Tibial nerve (tissue), 4 donors: ENCODE data around the gene CBX6. TPM values are rescaled to one million over a fixed set of nuclear protein-coding genes. Genes with fewer than 3 reads are reported as not detected.

Experiments
- DNase-seq, 2 donors: peaks; one replicate each; pipeline ENCODE4 v3.0.0-alpha.2; 2019; ENCODE audit warnings: low spot score in 2 of 2
- H3K27ac ChIP-seq, 4 donors: fragments of 200-600 bp; sonication (generic) in 3 of 4; one replicate each; pipeline ENCODE4 v1.5.1; 2017 to 2019; ENCODE audit warnings: mild to moderate bottlenecking in 1 of 4
- H3K27me3 ChIP-seq, 2 donors: fragments of 200-600 bp; sonication (generic) in 1 of 2; one replicate each; pipeline versions ENCODE4 v1.5.1 to v1.6.0; 2017 to 2019
- H3K36me3 ChIP-seq, 3 donors: fragments of 200-600 bp; sonication (generic); one replicate each; pipeline ENCODE4 v1.5.1; 2018 to 2019
- H3K4me1 ChIP-seq, 4 donors: fragments of 200-600 bp; sonication (generic) in 3 of 4; one replicate each; pipeline ENCODE4 v1.5.1; 2017 to 2019
- H3K4me3 ChIP-seq, 4 donors: fragments of 200-600 bp; sonication (generic) in 3 of 4; one replicate each; pipeline ENCODE4 v1.5.1; 2017 to 2019; ENCODE audit warnings: mild to moderate bottlenecking in 1 of 4, moderate library complexity in 1 of 4
- H3K9me3 ChIP-seq, 4 donors: fragments of 200-600 bp; sonication (generic) in 3 of 4; one replicate each; pipeline ENCODE4 v1.5.1; 2017 to 2019
- EP300 ChIP-seq, 2 donors: sonication (generic); formaldehyde crosslinking; IDR thresholded peaks; one replicate each; pipeline ENCODE4 v1.6.1; 2017; ENCODE audit warnings: antibody characterized with exemption in 2 of 2, mild to moderate bottlenecking in 1 of 2
- POLR2A ChIP-seq, 2 donors: fragments of 450-650 bp; IDR thresholded peaks; one replicate each; pipeline ENCODE4 v1.6.1; 2017; ENCODE audit warnings: antibody characterized with exemption in 2 of 2, mild to moderate bottlenecking in 2 of 2, moderate library complexity in 2 of 2
- WGBS, 2 donors: methylation state at CpG; one replicate each; pipeline ENCODE4 v1.1.5; 2018; 5-methylcytosine and 5-hydroxymethylcytosine counted together
- total RNA-seq, 4 donors: library from RNA; depleted of rRNA; stranded (reverse); fragments of >200 nt; gene quantifications; one replicate each; pipeline ENCODE4 v1.1.0, GENCODE V29; 2016
- TF ChIP-seq, protein P1 (sequence below), 5 experiments: fragments of 200-600 bp in 3 of 5; fragments of 450-650 bp in 2 of 5; sonication (generic) in 3 of 5; IDR thresholded peaks; one replicate each; pipeline ENCODE4 v1.5.1; 2016 to 2019; ENCODE audit warnings: antibody characterized with exemption in 5 of 5, mild to moderate bottlenecking in 3 of 5, moderate library complexity in 2 of 5

CBX6 gene
- total RNA-seq, 4 donors from 2014 or later, result 50.0 to 78.0 (median 56.8) TPM

DNA sequence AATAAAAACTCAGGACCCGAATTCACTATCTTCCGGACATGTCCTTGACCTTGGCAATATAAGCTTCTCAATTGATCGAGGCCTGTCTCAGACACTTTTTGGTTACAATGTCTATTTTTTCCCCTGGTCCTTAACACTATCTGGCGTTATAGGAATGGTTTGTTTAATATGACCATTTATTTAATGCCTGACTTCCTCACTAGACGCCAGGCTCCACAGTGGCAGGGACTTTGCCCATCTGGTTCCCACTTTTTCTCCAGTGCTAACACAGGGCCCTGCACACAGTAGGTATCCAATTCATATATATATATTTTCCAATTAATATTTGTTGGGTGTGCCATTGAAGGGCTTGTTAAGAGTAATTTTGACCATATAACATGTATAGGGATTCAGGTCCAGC, 7.9 kb upstream of the CBX6 start:
- no peak for DNase-seq
- Histone ChIP-seq H3K4me3 (no peak overlapping the region), H3K27me3 (no peaks in the 10 kb centered on the region), H3K27ac (no peak overlapping the region), H3K9me3 (no peaks in the 10 kb centered on the region), H3K4me1 (peaks cover 0 to 28% (median 18%) of the 10 kb centered on the region in 4 donors), H3K36me3 (no peaks in the 10 kb centered on the region)
- TF ChIP-seq POLR2A (IDR thresholded peaks at IDR 0.05) (no peak), EP300 (IDR thresholded peaks at IDR 0.05) (no peak)
- TF ChIP-seq, protein P1, sequence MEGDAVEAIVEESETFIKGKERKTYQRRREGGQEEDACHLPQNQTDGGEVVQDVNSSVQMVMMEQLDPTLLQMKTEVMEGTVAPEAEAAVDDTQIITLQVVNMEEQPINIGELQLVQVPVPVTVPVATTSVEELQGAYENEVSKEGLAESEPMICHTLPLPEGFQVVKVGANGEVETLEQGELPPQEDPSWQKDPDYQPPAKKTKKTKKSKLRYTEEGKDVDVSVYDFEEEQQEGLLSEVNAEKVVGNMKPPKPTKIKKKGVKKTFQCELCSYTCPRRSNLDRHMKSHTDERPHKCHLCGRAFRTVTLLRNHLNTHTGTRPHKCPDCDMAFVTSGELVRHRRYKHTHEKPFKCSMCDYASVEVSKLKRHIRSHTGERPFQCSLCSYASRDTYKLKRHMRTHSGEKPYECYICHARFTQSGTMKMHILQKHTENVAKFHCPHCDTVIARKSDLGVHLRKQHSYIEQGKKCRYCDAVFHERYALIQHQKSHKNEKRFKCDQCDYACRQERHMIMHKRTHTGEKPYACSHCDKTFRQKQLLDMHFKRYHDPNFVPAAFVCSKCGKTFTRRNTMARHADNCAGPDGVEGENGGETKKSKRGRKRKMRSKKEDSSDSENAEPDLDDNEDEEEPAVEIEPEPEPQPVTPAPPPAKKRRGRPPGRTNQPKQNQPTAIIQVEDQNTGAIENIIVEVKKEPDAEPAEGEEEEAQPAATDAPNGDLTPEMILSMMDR (IDR thresholded peaks at IDR 0.05), result no peak
- 87 to 95% methylated on average over 5 of the region's 5 CpGs for WGBS, 2 donors

DNA sequence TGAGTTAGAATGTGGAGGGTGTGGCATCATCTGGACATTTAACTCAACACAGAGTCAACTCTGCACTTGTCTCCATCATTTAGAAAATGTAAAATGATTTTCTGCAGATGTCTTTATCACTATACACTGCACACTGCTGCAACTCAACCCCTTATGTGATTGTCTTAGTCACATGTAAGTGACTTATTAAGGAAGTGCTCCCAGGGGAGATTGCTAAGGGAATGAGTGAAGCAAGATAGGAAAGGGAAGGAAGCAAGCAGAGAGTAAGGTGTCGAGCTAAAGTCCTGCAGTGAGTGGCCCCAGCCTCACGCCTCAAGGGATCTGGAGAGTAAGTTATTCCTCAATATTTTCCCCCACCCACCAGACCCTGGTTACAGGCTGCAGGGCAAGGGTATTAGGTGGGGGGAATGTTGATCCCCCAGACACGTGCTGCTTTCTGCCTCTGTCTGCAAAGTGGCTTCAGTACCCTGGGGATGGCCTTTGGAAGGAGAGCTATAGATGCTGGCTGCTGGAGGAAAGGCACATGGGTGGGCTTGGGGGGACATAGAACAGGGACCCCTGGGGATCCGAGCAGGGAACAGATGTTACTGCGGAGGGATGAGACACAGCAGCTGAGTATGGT, 7.2 kb upstream of the CBX6 start:
- 74 to 76% methylated on average over 5 of the region's 5 CpGs for WGBS, 2 donors
- Histone ChIP-seq H3K36me3 (no peaks in the 10 kb centered on the region), H3K4me1 (peaks cover 0 to 28% (median 18%) of the 10 kb centered on the region in 4 donors), H3K4me3 (no peak overlapping the region), H3K9me3 (no peaks in the 10 kb centered on the region), H3K27me3 (no peaks in the 10 kb centered on the region), H3K27ac (no peak overlapping the region)
- DNase-seq, result no peak
- TF ChIP-seq, protein P1 (IDR thresholded peaks at IDR 0.05), result no peak
- TF ChIP-seq EP300 (IDR thresholded peaks at IDR 0.05) (no peak), POLR2A (IDR thresholded peaks at IDR 0.05) (no peak)

DNA sequence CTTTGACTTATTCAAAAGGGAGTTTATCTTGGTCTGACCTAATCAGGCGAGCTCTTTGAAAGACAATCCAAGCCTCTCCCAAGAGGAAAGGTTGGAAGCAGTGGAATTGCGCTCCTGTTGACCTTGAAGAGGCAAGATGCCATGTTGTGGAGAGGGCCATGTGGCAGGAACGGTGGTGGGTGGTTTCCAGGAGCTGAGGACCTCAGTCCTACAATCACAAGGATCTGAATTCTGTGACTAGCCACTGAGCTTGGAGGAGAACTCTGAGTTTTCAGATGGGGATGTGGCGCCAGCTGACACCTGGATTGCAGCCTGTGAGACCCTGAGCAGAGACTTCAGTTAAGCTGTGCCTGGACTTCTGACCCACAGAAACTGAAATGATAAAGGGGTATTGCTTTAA, 6.0 kb upstream of the CBX6 start:
- no peaks in the 10 kb centered on the region for H3K9me3 ChIP-seq

DNA sequence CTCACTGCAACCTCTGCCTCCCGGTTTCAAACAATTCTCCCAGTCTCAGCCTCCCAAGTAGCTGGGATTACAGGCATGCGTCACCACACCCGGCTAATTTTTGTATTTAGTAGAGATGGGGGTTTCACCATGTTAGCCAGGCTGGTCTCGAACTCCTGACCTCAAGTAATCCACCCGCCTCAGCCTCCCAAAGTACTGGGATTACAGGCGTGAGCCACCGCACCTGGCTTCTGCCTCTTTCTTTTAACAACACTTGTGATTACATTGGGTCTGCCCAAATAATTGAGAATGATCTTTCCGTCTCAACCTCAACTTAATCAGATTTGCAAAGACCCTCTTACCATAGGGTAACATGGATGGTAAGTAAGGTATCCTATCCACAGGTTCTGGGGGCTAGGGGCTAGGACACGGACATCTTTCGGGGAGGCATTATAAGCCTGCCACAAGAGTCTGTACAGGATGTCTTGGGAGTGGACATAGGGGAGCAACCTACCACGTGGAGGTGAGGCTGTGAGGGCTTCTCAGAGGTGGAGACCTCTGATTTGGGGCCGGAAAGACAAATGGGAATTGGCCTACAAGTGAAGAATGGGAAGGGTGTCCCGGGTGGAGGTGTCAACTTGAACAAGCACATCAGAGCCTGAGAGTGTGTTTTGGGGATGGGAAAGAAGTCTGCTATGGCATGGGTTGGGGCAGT, 2.7 kb upstream of the CBX6 start:
- H3K9me3 ChIP-seq, result no peaks in the 10 kb centered on the region
- H3K4me1 ChIP-seq, result peaks cover 0 to 24% (median 18%) of the 10 kb centered on the region in 4 donors
- no peaks in the 10 kb centered on the region for H3K36me3 ChIP-seq
- H3K4me3 ChIP-seq, result no peak overlapping the region
- WGBS, 2 donors, result 94 to 95% methylated on average over 13 of the region's 13 CpGs
- no peak overlapping the region for H3K27ac ChIP-seq
- H3K27me3 ChIP-seq, result no peaks in the 10 kb centered on the region
- DNase-seq, result no peak
- TF ChIP-seq EP300 (IDR thresholded peaks at IDR 0.05) (no peak), POLR2A (IDR thresholded peaks at IDR 0.05) (no peak)
- TF ChIP-seq, protein P1 (IDR thresholded peaks at IDR 0.05), result no peak

More for the DNA sequence above, 6.0 kb upstream of the CBX6 start:
- no peak for DNase-seq
- H3K36me3 ChIP-seq, result no peaks in the 10 kb centered on the region
- WGBS, 2 donors, result 93 to 94% methylated on average over 4 of the region's 4 CpGs
- TF ChIP-seq EP300 (IDR thresholded peaks at IDR 0.05), result no peak
- no peak for TF ChIP-seq POLR2A (IDR thresholded peaks at IDR 0.05)
- TF ChIP-seq, protein P1 (IDR thresholded peaks at IDR 0.05), result no peak
- H3K27ac ChIP-seq, result no peak overlapping the region
- H3K4me1 ChIP-seq, result peaks cover 0 to 28% (median 19%) of the 10 kb centered on the region in 4 donors
- no peak overlapping the region for H3K4me3 ChIP-seq
- H3K27me3 ChIP-seq, result no peaks in the 10 kb centered on the region
